ENCODE measurements around the gene PRKCH.

DNA sequence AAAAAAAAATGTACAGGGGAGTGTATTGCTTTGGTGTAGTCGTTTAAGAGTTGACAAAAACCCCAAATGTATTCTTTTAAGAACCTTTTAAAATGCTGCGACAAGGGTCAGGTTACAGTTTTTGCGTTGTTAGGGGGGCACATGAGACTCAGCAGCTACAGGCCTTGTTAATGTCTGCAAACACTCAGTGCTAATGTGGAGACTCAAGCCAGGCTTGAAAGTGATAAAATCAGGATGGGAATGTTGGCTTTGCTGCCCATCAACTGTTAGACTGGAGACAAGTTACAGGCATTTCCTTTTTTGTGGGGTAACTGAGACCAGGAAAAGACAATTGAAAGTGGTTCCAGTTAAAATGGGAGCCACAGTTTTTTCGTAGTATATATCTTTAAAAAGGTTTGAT is 84.8 kb downstream of the PRKCH start:
- TF ChIP-seq NFYB (IDR thresholded peaks at IDR 0.05; ENCODE audit: extremely low read depth, insufficient read length) (no peak), HMG20A (CRISPR knock-in tag; conservative IDR thresholded peaks at IDR 0.05) (no peak), ZNF561 (CRISPR knock-in tag; conservative IDR thresholded peaks at IDR 0.05) (no peak)
